Osteocyte (in vitro differentiated cells): ENCODE data around the gene MYADML2. TPM values are rescaled to one million over a fixed set of nuclear protein-coding genes. Genes with fewer than 3 reads are reported as not detected.

Source experiments
- DNase-seq: peaks from one replicate; pipeline ENCODE4 v3.0.0; 2021; ENCODE audit warnings: mixed read lengths; ENCODE audit not compliant: unreplicated experiment; ENCODE audit errors: extremely low spot score
- H3K27ac Mint-ChIP-seq: one replicate; pipeline ENCODE4 v1.8.0; 2021; ENCODE audit warnings: mild to moderate bottlenecking, mixed read lengths; ENCODE audit not compliant: unreplicated experiment
- H3K27me3 Mint-ChIP-seq: one replicate; pipeline ENCODE4 v1.8.0; 2021; ENCODE audit warnings: mixed read lengths; ENCODE audit not compliant: unreplicated experiment
- H3K36me3 Mint-ChIP-seq: one replicate; pipeline ENCODE4 v1.8.0; 2021; ENCODE audit warnings: mixed read lengths; ENCODE audit not compliant: unreplicated experiment
- H3K4me1 Mint-ChIP-seq: one replicate; pipeline ENCODE4 v1.8.0; 2021; ENCODE audit warnings: mixed read lengths; ENCODE audit not compliant: unreplicated experiment
- H3K4me3 Mint-ChIP-seq: one replicate; pipeline ENCODE4 v1.8.0; 2021; ENCODE audit warnings: mild to moderate bottlenecking, moderate library complexity, mixed read lengths; ENCODE audit not compliant: unreplicated experiment
- H3K9me3 Mint-ChIP-seq: one replicate; pipeline ENCODE4 v1.8.0; 2021; ENCODE audit warnings: mixed read lengths; ENCODE audit not compliant: unreplicated experiment
- total RNA-seq: library from RNA; stranded (reverse); gene quantifications from 2 replicates; pipeline ENCODE4 v1.2.1, GENCODE V29; 2021
- TF ChIP-seq, protein P1 (sequence below): fragments of 200-600 bp; sonication (generic); IDR thresholded peaks from 2 replicates; pipeline ENCODE4 v1.5.0; 2021; ENCODE audit warnings: antibody characterized with exemption, mild to moderate bottlenecking, moderate library complexity

MYADML2 gene
- total RNA-seq, 1 donor from 2014 or later, result not detected

- no peaks in the 10 kb centered on the region for H3K9me3 Mint-ChIP-seq
- H3K27me3 Mint-ChIP-seq, result peaks cover 4% of the 10 kb centered on the region
- H3K4me3 Mint-ChIP-seq, result no peak overlapping the region
- no peak for DNase-seq
- H3K27ac Mint-ChIP-seq, result no peak overlapping the region
- no peaks in the 10 kb centered on the region for H3K4me1 Mint-ChIP-seq
- TF ChIP-seq, protein P1, sequence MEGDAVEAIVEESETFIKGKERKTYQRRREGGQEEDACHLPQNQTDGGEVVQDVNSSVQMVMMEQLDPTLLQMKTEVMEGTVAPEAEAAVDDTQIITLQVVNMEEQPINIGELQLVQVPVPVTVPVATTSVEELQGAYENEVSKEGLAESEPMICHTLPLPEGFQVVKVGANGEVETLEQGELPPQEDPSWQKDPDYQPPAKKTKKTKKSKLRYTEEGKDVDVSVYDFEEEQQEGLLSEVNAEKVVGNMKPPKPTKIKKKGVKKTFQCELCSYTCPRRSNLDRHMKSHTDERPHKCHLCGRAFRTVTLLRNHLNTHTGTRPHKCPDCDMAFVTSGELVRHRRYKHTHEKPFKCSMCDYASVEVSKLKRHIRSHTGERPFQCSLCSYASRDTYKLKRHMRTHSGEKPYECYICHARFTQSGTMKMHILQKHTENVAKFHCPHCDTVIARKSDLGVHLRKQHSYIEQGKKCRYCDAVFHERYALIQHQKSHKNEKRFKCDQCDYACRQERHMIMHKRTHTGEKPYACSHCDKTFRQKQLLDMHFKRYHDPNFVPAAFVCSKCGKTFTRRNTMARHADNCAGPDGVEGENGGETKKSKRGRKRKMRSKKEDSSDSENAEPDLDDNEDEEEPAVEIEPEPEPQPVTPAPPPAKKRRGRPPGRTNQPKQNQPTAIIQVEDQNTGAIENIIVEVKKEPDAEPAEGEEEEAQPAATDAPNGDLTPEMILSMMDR, result no peak
- no peaks in the 10 kb centered on the region for H3K36me3 Mint-ChIP-seq
Observed at GRCh38 chr17:81944858-81945257, 2.2 kb downstream of the MYADML2 start.

DNA sequence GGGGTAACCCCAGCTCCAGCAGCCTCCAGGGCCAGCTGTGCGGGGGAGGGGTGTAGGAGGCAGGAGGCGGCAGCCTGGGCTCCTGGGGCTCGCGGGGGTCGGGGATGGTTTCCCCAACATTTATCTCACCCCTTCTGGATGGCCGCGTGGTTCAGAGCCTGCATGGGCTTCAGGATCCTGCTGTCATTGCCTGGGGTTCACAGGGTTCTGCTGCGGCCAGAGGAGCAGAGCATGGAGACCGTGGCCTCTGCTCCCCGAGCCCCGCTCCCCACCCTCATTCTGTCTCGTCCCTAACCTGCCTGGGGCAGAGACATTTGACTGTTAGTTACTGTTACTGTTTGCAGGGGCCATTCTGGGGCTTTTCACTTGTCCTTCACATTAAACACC is 4.9 kb downstream of the MYADML2 start:
- Mint-ChIP-seq H3K36me3 (no peaks in the 10 kb centered on the region), H3K27ac (no peak overlapping the region), H3K4me3 (no peak overlapping the region), H3K27me3 (peaks cover 4% of the 10 kb centered on the region), H3K4me1 (peaks cover 5% of the 10 kb centered on the region), H3K9me3 (no peaks in the 10 kb centered on the region)
- TF ChIP-seq, protein P1, result no peak
- DNase-seq, result no peak

DNA sequence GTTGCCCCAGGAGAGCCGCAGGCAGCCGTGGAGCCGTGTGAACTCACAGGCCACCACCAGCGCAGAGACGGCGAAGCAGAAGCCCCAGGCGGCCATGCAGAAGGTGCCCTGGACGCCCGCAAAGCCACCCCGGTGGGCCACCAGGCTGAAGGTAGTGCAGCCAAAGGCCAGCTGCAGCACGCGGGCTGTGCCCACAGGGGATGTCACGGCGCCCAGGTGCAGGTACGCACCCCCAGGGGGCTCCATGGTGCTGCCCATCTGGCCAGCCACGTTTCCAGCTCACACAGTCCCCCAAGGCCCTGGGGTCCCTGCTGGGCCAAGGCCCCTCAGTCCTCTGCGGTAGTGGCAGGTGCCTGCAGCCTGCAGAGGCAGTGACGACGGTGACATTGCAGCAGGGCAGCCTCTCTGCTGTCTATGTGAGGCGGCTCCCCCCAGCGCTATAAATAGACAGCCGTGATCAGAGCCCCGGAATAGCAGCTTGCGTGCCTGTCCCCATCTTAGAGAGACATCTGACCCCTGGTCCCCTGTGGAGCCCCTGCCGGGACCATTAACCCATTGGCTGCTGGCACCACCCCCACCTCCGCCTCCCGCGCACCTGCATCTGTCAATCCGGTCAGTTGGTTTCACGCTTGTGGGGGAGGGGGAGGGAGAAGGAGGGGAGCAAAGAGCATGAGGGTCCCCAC is 5.4 kb downstream of the MYADML2 start:
- peaks cover 2% of the 10 kb centered on the region for H3K27me3 Mint-ChIP-seq
- H3K4me3 Mint-ChIP-seq, result no peak overlapping the region
- H3K4me1 Mint-ChIP-seq, result peaks cover 5% of the 10 kb centered on the region
- DNase-seq, result no peak
- H3K9me3 Mint-ChIP-seq, result no peaks in the 10 kb centered on the region
- H3K36me3 Mint-ChIP-seq, result no peaks in the 10 kb centered on the region
- TF ChIP-seq, protein P1, result no peak
- no peak overlapping the region for H3K27ac Mint-ChIP-seq

DNA sequence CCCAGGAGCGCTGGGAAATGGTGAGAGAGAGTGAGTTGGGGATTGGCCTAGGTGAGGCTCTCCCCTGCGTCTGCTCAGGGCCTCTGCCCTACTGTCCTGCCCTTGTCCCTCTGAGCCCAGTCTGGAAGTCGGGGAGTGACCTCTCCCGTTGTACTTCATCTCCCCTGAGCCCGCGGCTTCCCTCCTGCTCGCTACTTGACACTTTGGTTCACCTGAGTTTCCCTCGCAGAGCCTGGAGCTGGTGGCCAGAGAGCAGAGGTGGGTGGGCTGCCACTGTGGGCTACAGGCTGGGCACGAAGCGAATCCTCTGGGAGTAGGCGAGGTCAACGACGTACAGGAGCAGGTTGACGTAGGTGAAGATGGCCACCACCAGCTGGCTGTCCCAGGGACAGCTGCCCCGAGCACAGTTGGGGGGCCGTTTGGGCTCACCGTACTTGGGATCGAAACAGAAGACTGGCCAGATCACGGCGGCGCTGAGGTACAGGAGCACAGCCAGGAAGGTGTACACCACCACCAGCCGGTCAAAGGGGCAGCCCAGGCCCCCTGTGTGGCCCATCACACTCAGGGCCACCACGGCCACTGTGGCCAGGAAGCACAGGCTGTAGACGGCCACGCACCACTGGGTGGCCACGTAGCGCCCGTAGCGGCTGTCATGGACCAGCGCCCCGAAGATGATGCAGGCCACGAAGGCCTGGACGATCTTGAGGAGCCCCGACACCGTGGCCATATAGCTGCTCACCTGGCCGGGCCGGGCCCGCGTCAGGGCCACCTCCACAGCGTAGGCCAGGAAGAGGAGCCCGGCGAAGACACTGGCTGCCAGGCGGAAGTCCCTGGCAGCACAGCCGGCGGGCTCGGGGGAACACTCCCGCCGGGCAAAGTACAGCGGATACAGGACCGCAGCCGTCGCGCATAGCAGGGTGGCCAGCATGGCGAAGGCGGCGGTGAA is 6.2 kb downstream of the MYADML2 start:
- Mint-ChIP-seq H3K4me3 (no peak overlapping the region), H3K36me3 (no peaks in the 10 kb centered on the region), H3K27ac (no peak overlapping the region), H3K4me1 (peaks cover 11% of the 10 kb centered on the region), H3K9me3 (no peaks in the 10 kb centered on the region), H3K27me3 (peaks cover 2% of the 10 kb centered on the region)
- DNase-seq, result no peak
- TF ChIP-seq, protein P1, result no peak

- no peak for DNase-seq
- Mint-ChIP-seq H3K36me3 (no peaks in the 10 kb centered on the region), H3K27me3 (peaks cover 2% of the 10 kb centered on the region), H3K27ac (no peak overlapping the region), H3K4me3 (no peak overlapping the region), H3K9me3 (no peaks in the 10 kb centered on the region), H3K4me1 (peaks cover 15% of the 10 kb centered on the region)
- TF ChIP-seq, protein P1, result no peak
Observed at GRCh38 chr17:81939881-81940385, 7.1 kb downstream of the MYADML2 start.
